IMR-90 (cell line): ENCODE measurements around the gene CANX. TPM values are rescaled to one million over a fixed set of nuclear protein-coding genes. Genes with fewer than 3 reads are reported as not detected.

Experiments used
- ATAC-seq: fragments of 200-7000 bp; cut with Tn5 transposase; 2 replicates; pipeline ENCODE4 v1.9.1; 2020; ENCODE audit warnings: low read depth, mild to moderate bottlenecking, moderate library complexity
- BruUV-seq: library from RNA; stranded (reverse); fragments of 400-500 nt; replicated peaks from 2 replicates; lab custom pipeline; 2021; lab: Mats Ljungman, UMichigan
- CTCF ChIA-PET: fragments of 300-600 bp; formaldehyde crosslinking; extraction: SDS; loops from one replicate; lab custom pipeline; 2021; ENCODE audit warnings: antibody characterized with exemption; lab: Yijun Ruan, JAX
- POLR2A ChIA-PET: fragments of 300-600 bp; sonication (Branson Sonifier 250); formaldehyde crosslinking; loops from one replicate; lab custom pipeline; 2022; ENCODE audit warnings: antibody characterized with exemption; ENCODE audit not compliant: unreplicated experiment; lab: Charles Lee
- DNase-seq: peaks from one replicate; pipeline ENCODE4 v3.0.0; 2013
- H2AFZ ChIP-seq: replicated peaks from 2 replicates; pipeline ENCODE3; 2013; ENCODE audit warnings: low read length, mild to moderate bottlenecking; ENCODE audit not compliant: poor library complexity
- H2AK5ac ChIP-seq: 2 replicates; pipeline ENCODE4 v1.6.1; 2013; ENCODE audit warnings: low read depth, low read length, inconsistent platforms
- H2AK9ac ChIP-seq: replicated peaks from 2 replicates; pipeline ENCODE3; 2013; ENCODE audit warnings: mild to moderate bottlenecking, low read depth, low read length, moderate library complexity; ENCODE audit not compliant: poor library complexity
- H2BK120ac ChIP-seq: 2 replicates; pipeline ENCODE4 v1.6.1; 2013; ENCODE audit warnings: low read depth, low read length, inconsistent platforms
- H2BK15ac ChIP-seq: 3 replicates; pipeline ENCODE4 v1.6.1; 2013; ENCODE audit warnings: low read depth, low read length, inconsistent platforms
- H2BK20ac ChIP-seq: 2 replicates; pipeline ENCODE4 v1.6.1; 2013; ENCODE audit warnings: low read depth, mild to moderate bottlenecking, inconsistent platforms, low read length, moderate library complexity
- H2BK5ac ChIP-seq: 2 replicates; pipeline ENCODE4 v1.6.1; 2013; ENCODE audit warnings: mild to moderate bottlenecking, low read depth, low read length, inconsistent platforms; ENCODE audit not compliant: poor library complexity, severe bottlenecking
- H3K14ac ChIP-seq: replicated peaks from 2 replicates; pipeline ENCODE4 v1.6.1; 2013; ENCODE audit warnings: low read depth, low read length, inconsistent platforms
- H3K18ac ChIP-seq: 2 replicates; pipeline ENCODE4 v1.6.1; 2013; ENCODE audit warnings: low read depth, low read length, control low read depth
- H3K23ac ChIP-seq: 2 replicates; pipeline ENCODE4 v1.6.1; 2013; ENCODE audit warnings: low read depth, low read length, inconsistent platforms
- H3K27ac ChIP-seq: 2 replicates; pipeline ENCODE4 v1.5.1; 2013; ENCODE audit warnings: mild to moderate bottlenecking, control low read depth, low read length; ENCODE audit not compliant: insufficient read depth
- H3K27me3 ChIP-seq: 2 replicates; pipeline ENCODE4 v1.6.1; 2013; ENCODE audit warnings: low read length; ENCODE audit not compliant: control insufficient read depth, insufficient read depth
- H3K36me3 ChIP-seq: 2 replicates; pipeline ENCODE4 v1.6.1; 2013; ENCODE audit warnings: low read length, mixed read lengths; ENCODE audit not compliant: control insufficient read depth, insufficient read depth
- H3K4ac ChIP-seq: 2 replicates; pipeline ENCODE4 v1.6.1; 2013; ENCODE audit warnings: low read depth, low read length, inconsistent platforms
- H3K4me1 ChIP-seq: 2 replicates; pipeline ENCODE4 v1.6.1; 2013; ENCODE audit warnings: low read length, mixed read lengths; ENCODE audit not compliant: control insufficient read depth, insufficient read depth
- H3K4me2 ChIP-seq: 2 replicates; pipeline ENCODE4 v1.6.1; 2013; ENCODE audit warnings: low read depth, mild to moderate bottlenecking, control low read depth, low read length, moderate library complexity
- H3K4me3 ChIP-seq: 2 replicates; pipeline ENCODE4 v1.5.1; 2013; ENCODE audit warnings: low read depth, mild to moderate bottlenecking, control low read depth, low read length, moderate library complexity; ENCODE audit not compliant: insufficient read depth
- H3K56ac ChIP-seq: 2 replicates; pipeline ENCODE4 v1.6.1; 2013; ENCODE audit warnings: low read length, inconsistent platforms; ENCODE audit not compliant: insufficient read depth; ENCODE audit errors: extremely low read depth
- H3K79me1 ChIP-seq, 2 experiments: 2 replicates each; pipeline ENCODE4 v1.6.1; 2013; ENCODE audit warnings: low read length in 2 of 2, inconsistent platforms in 1 of 2, low read depth in 1 of 2
- H3K9ac ChIP-seq: 2 replicates; pipeline ENCODE4 v1.6.1; 2013; ENCODE audit warnings: low read depth, low read length, control low read depth
- H3K9me1 ChIP-seq: 2 replicates; pipeline ENCODE4 v1.6.1; 2013; ENCODE audit warnings: low read length, inconsistent platforms; ENCODE audit not compliant: insufficient read depth
- H3K9me3 ChIP-seq: 2 replicates; pipeline ENCODE4 v1.6.1; 2013; ENCODE audit warnings: low read length; ENCODE audit not compliant: control insufficient read depth, insufficient read depth
- H4K20me1 ChIP-seq: 2 replicates; pipeline ENCODE4 v1.6.1; 2013; ENCODE audit warnings: low read length, inconsistent platforms; ENCODE audit not compliant: insufficient read depth
- H4K5ac ChIP-seq: 2 replicates; pipeline ENCODE4 v1.6.1; 2013; ENCODE audit warnings: mild to moderate bottlenecking, low read depth, low read length, control low read depth
- H4K8ac ChIP-seq, 2 experiments: 2 replicates each; pipeline ENCODE4 v1.6.1; 2013; ENCODE audit warnings: low read depth in 2 of 2, low read length in 2 of 2, control low read depth in 1 of 2, inconsistent platforms in 1 of 2
- H4K91ac ChIP-seq: 2 replicates; pipeline ENCODE4 v1.6.1; 2013; ENCODE audit warnings: low read depth, low read length, inconsistent platforms; ENCODE audit not compliant: insufficient read depth
- CTCF ChIP-seq: conservative IDR thresholded peaks from 2 replicates; pipeline ENCODE4 v1.5.1; 2012; ENCODE audit warnings: mild to moderate bottlenecking, low read depth, low read length, improper control_type of control experiment
- ELK1 ChIP-seq: fragments of 150-350 bp; IDR thresholded peaks from 2 replicates; pipeline ENCODE4 v1.6.1; 2016; ENCODE audit warnings: low read depth, mild to moderate bottlenecking, low read length, moderate library complexity, borderline replicate concordance
- FOS ChIP-seq: fragments of 150-350 bp; IDR thresholded peaks from 2 replicates; pipeline ENCODE4 v1.6.1; 2016; ENCODE audit warnings: low read depth, low read length
- MAFK ChIP-seq: IDR thresholded peaks from 2 replicates; pipeline ENCODE4 v1.6.1; 2012; ENCODE audit warnings: low read depth, low read length, improper control_type of control experiment
- WGBS, 2 experiments: methylation state at CpG; one replicate each; pipeline versions ENCODE4 v1.1.5 to v1.1.7; 2013; ENCODE audit warnings: missing lambda C conversion rate in 2 of 2; ENCODE audit not compliant: insufficient read length in 1 of 2; ENCODE audit errors: extremely low coverage in 2 of 2; 5-methylcytosine and 5-hydroxymethylcytosine counted together
- dilution Hi-C: fragments of 300-500 bp; cut with HindIII; formaldehyde crosslinking; loops from one replicate; pipeline ENCODE4 v1.14.3; 2018; ENCODE audit warnings: low sequenced_read_pairs; ENCODE audit not compliant: unreplicated experiment
- in situ Hi-C: fragments of 300-500 bp; cut with MboI; formaldehyde crosslinking; loops from 3 replicates; pipeline ENCODE4 v1.14.3; 2019; ENCODE audit warnings: low sequenced_read_pairs, inconsistent platforms, mixed read lengths
- intact Hi-C: fragments of 100-400 bp; cut with micrococcal nuclease; formaldehyde crosslinking; loops from 2 replicates; pipeline ENCODE4 v1.10.0; 2022
- polyA plus RNA-seq, 3 experiments: library from polyadenylated mRNA; depleted of rRNA; stranded (reverse); fragments of >200 nt; gene quantifications; 2 replicates each; pipeline ENCODE4 v1.2.3, GENCODE V29; 2012; ENCODE audit warnings: low replicate concordance in 1 of 3
- total RNA-seq: library from RNA; depleted of rRNA; stranded (reverse); fragments of >200 nt; gene quantifications from 2 replicates; pipeline ENCODE4 v1.2.3, GENCODE V29; 2012

Gene CANX
- total and polyA plus RNA-seq, 2 of the 4 experiments (the other 2 are of a cell fraction) = 216 to 345 TPM

DNA sequence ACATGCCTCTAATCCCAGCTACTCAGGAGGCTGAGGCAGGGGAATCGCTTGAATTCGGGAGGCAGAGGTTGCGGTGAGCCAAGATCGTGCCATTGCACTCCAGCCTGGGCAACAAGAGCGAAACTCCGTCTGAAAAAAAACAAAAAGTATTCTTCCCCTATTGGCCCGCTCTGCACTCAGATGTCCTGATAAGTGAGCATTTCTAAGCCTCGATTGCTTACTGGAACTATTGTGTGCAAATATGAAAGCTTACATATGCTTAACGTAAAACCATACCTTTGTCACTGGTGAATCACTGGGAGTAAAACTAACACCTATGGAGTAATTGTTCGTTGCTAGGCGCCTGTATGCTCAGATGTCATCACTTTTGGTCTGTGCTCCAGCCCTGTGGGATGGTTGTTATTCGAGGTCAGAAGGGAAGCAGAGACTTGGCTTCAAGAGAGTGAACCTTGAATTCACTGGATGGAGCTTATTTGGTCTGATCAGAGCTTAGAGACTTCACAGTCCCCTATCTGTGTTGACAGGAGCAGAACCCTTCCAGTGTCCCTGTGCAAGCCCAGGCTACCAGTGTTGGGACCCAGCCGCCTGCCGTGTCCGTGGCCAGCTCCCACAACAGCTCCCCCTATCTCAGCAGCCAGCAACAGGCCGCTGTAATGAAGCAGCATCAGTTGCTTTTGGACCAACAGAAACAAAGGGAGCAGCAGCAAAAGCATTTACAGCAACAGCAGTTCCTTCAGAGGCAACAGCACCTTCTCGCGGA lies 69.7 kb downstream of the CANX start:
- Histone ChIP-seq H2BK120ac (no peak overlapping the region), H3K4me3 (no peak overlapping the region), H2BK5ac (no peak overlapping the region), H2AK5ac (no peak overlapping the region), H3K4me1 (peaks cover 23% of the 10 kb centered on the region), H4K8ac (no peak overlapping the region), H3K79me1 (peaks cover 37 to 74% of the 10 kb centered on the region in 2 experiments), H3K4ac (no peak overlapping the region), H3K27ac (no peak overlapping the region), H4K20me1 (peaks cover 23% of the 10 kb centered on the region), H3K23ac (no peak overlapping the region), H3K14ac (no peak overlapping the region), H4K5ac (no peak overlapping the region), H3K36me3 (peaks cover 56% of the 10 kb centered on the region), H3K27me3 (no peaks in the 10 kb centered on the region), H3K18ac (no peak overlapping the region), H3K9ac (no peak overlapping the region), H2AK9ac (no peak overlapping the region), H3K9me3 (no peaks in the 10 kb centered on the region), H3K56ac (no peak overlapping the region), H2BK20ac (no peak overlapping the region), H2AFZ (no peak overlapping the region), H2BK15ac (no peak overlapping the region), H3K9me1 (peaks cover 12% of the 10 kb centered on the region), H3K4me2 (no peak overlapping the region), H4K91ac (no peak overlapping the region)
- dilution Hi-C loops = no loop called here
- WGBS, 2 experiments = 100% methylated on average over 1 of the region's 18 CpGs; no CpG with 5 or more reads in 1 of the 2 experiments
- TF ChIP-seq ELK1 (no peak), MAFK (no peak), FOS (no peak), CTCF (0 out of 2 replicates have a peak, but pooled peaks have one; percentile 1)
- ChIA-PET CTCF (interaction anchor here (0.6 to 0.7 kb wide), 2 partner anchors 58 to 537 kb away, joined by 3 read pairs; no protein-coding TSS in a partner anchor), POLR2A (no interaction called here)
- no TSS peak for BruUV-seq
- intact Hi-C loops = no loop called here
- DNase-seq (no peak), ATAC-seq (no peak)
- in situ Hi-C loops = no loop called here
